Endothelial cell (in vitro differentiated cells): Measurements from ENCODE around the gene TRMT11. TPM values are rescaled to one million over a fixed set of nuclear protein-coding genes. Genes with fewer than 3 reads are reported as not detected.

Experiments used
- DNase-seq: peaks from one replicate; pipeline ENCODE4 v3.0.0; 2021; ENCODE audit warnings: low spot score
- H3K27ac Mint-ChIP-seq: one replicate; pipeline ENCODE4 v1.8.0; 2021; ENCODE audit warnings: mixed read lengths, inconsistent platforms; ENCODE audit not compliant: unreplicated experiment
- H3K27me3 Mint-ChIP-seq: one replicate; pipeline ENCODE4 v1.8.0; 2021; ENCODE audit warnings: mild to moderate bottlenecking, moderate library complexity, mixed read lengths, inconsistent platforms; ENCODE audit not compliant: unreplicated experiment
- H3K36me3 Mint-ChIP-seq: one replicate; pipeline ENCODE4 v1.8.0; 2021; ENCODE audit warnings: mild to moderate bottlenecking, low read depth, mixed read lengths, inconsistent platforms; ENCODE audit not compliant: unreplicated experiment
- H3K4me1 Mint-ChIP-seq: one replicate; pipeline ENCODE4 v1.8.0; 2021; ENCODE audit warnings: mild to moderate bottlenecking, mixed read lengths, inconsistent platforms; ENCODE audit not compliant: unreplicated experiment
- H3K4me3 Mint-ChIP-seq: one replicate; pipeline ENCODE4 v1.8.0; 2021; ENCODE audit warnings: mild to moderate bottlenecking, mixed read lengths, inconsistent platforms; ENCODE audit not compliant: unreplicated experiment
- H3K9me3 Mint-ChIP-seq: one replicate; pipeline ENCODE4 v1.8.0; 2021; ENCODE audit warnings: mixed read lengths, inconsistent platforms; ENCODE audit not compliant: unreplicated experiment
- CTCF ChIP-seq: fragments of 200-600 bp; sonication (generic); IDR thresholded peaks from one replicate; pipeline ENCODE4 v1.5.0; 2021; ENCODE audit warnings: antibody characterized with exemption; ENCODE audit not compliant: unreplicated experiment
- total RNA-seq: library from RNA; stranded (reverse); fragmentation: NEBNext Ultra II Directional; extraction: Animal tissue kit (Norgen Biotek cat#: 25700); gene quantifications from one replicate; pipeline ENCODE4 v1.2.1, GENCODE V29; 2021; ENCODE audit not compliant: unreplicated experiment

The TRMT11 gene
- total RNA-seq, 1 donor from 2014 or later: 9.6 TPM

GRCh38 chr6:125942672-125943527 is 43.4 kb upstream of the TRMT11 start:
- Mint-ChIP-seq H3K36me3 (no peaks in the 10 kb centered on the region), H3K27ac (peak overlapping the region; percentile 20), H3K9me3 (no peaks in the 10 kb centered on the region), H3K27me3 (no peaks in the 10 kb centered on the region), H3K4me3 (no peak overlapping the region), H3K4me1 (peaks cover 52% of the 10 kb centered on the region)
- no peak for DNase-seq
- TF ChIP-seq CTCF: no peak

- no peak overlapping the region for H3K27ac Mint-ChIP-seq
- peaks cover 52% of the 10 kb centered on the region for H3K4me1 Mint-ChIP-seq
- DNase-seq: no peak
- H3K27me3 Mint-ChIP-seq: no peaks in the 10 kb centered on the region
- H3K4me3 Mint-ChIP-seq: no peak overlapping the region
- TF ChIP-seq CTCF: no peak
- no peaks in the 10 kb centered on the region for H3K36me3 Mint-ChIP-seq
- H3K9me3 Mint-ChIP-seq: no peaks in the 10 kb centered on the region
These were observed 42.6 kb upstream of the TRMT11 start for GRCh38 chr6:125943528-125944433.

- no peak for TF ChIP-seq CTCF
- Mint-ChIP-seq H3K9me3 (no peaks in the 10 kb centered on the region), H3K36me3 (no peaks in the 10 kb centered on the region), H3K4me1 (peaks cover 47% of the 10 kb centered on the region), H3K4me3 (no peak overlapping the region), H3K27ac (peak overlapping the region; percentile 38), H3K27me3 (no peaks in the 10 kb centered on the region)
- DNase-seq: no peak
These were observed 41.9 kb upstream of the TRMT11 start for GRCh38 chr6:125944434-125944816.

GRCh38 chr6:125944896-125945295 is 41.4 kb upstream of the TRMT11 start:
- Mint-ChIP-seq H3K4me3 (no peak overlapping the region), H3K27me3 (no peaks in the 10 kb centered on the region), H3K4me1 (peaks cover 42% of the 10 kb centered on the region), H3K9me3 (no peaks in the 10 kb centered on the region), H3K36me3 (no peaks in the 10 kb centered on the region), H3K27ac (no peak overlapping the region)
- no peak for DNase-seq
- TF ChIP-seq CTCF: no peak
